NT2/D1 (cell line): ENCODE data around the gene CARMIL1.

Experiments
- SUZ12 ChIP-seq: IDR thresholded peaks from 2 replicates; pipeline ENCODE4 v1.6.1; 2011; ENCODE audit not compliant: insufficient read length, insufficient read depth; ENCODE audit errors: extremely low read depth
- YY1 ChIP-seq: IDR thresholded peaks from 2 replicates; pipeline ENCODE4 v1.6.1; 2011; ENCODE audit not compliant: insufficient read length, insufficient read depth
- ZNF274 ChIP-seq: IDR thresholded peaks from 2 replicates; pipeline ENCODE4 v1.6.1; 2011; ENCODE audit warnings: mild to moderate bottlenecking, low read depth, low read length

DNA sequence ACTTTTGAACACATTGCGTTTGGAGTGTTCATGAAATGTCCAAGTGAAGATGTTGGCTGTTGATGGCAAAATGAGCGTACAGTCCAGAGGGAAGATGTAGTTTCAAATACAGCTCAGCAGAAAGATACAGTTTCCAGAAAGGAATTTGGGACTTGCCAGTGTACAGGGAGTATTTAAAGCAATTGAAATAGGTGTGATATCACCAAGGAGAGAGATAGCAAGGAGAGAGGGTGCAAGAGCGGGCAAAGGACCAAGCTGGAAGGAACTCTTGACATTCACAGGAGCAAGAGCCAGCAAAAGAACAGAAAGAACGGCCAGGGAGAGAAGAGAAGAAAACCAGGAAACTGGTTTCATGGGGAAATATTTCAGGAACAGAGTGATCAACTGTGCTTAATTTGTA lies 47.8 kb downstream of the CARMIL1 start:
- no peak for TF ChIP-seq ZNF274
- TF ChIP-seq YY1, result no peak
- TF ChIP-seq SUZ12, result no peak
